ENCODE data around the gene ARNT2.

DNA sequence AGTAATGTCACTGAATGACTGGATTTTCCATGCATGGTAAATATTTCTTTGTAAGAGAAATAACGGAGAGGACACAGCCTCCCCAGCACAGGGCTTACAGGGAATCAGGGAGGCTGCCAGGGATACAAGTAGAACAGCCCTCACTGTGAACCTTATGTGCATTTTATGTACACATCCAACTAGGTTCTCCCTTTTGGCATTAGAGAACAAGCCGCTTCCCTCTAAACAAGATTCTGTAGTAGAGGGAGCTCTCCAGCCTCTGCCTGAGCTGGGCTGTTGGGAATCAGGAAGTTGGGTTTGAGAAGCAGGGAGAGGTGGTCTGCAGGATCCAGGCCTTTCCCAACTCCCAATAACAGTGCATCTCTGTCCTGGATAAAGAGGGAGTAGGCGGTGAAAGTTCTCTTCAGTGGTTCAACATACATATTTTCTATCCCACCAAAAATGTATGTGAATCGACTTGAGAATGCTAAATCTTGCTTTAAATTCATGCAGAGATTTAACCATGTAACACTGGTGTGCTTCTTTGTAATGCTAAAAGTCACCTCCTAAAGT is 83.7 kb downstream of the ARNT2 start:
- TF ChIP-seq, protein P1, sequence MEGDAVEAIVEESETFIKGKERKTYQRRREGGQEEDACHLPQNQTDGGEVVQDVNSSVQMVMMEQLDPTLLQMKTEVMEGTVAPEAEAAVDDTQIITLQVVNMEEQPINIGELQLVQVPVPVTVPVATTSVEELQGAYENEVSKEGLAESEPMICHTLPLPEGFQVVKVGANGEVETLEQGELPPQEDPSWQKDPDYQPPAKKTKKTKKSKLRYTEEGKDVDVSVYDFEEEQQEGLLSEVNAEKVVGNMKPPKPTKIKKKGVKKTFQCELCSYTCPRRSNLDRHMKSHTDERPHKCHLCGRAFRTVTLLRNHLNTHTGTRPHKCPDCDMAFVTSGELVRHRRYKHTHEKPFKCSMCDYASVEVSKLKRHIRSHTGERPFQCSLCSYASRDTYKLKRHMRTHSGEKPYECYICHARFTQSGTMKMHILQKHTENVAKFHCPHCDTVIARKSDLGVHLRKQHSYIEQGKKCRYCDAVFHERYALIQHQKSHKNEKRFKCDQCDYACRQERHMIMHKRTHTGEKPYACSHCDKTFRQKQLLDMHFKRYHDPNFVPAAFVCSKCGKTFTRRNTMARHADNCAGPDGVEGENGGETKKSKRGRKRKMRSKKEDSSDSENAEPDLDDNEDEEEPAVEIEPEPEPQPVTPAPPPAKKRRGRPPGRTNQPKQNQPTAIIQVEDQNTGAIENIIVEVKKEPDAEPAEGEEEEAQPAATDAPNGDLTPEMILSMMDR (IDR thresholded peaks at IDR 0.05), result no peak
- TF ChIP-seq POLR2A (IDR thresholded peaks at IDR 0.05), result no peak
